GM19372 (cell line): Measurements from ENCODE around the gene SYNGR4.
A peak's percentile ranks its signal among the peaks of the same experiment; 100 is the strongest.

Source experiments
- ATAC-seq: cut with Tn5 transposase; IDR thresholded peaks from one replicate; pipeline ENCODE4 v1.9.1; 2021; ENCODE audit warnings: mild to moderate bottlenecking, low read depth, moderate library complexity; ENCODE audit not compliant: unreplicated experiment

SYNGR4 gene

DNA sequence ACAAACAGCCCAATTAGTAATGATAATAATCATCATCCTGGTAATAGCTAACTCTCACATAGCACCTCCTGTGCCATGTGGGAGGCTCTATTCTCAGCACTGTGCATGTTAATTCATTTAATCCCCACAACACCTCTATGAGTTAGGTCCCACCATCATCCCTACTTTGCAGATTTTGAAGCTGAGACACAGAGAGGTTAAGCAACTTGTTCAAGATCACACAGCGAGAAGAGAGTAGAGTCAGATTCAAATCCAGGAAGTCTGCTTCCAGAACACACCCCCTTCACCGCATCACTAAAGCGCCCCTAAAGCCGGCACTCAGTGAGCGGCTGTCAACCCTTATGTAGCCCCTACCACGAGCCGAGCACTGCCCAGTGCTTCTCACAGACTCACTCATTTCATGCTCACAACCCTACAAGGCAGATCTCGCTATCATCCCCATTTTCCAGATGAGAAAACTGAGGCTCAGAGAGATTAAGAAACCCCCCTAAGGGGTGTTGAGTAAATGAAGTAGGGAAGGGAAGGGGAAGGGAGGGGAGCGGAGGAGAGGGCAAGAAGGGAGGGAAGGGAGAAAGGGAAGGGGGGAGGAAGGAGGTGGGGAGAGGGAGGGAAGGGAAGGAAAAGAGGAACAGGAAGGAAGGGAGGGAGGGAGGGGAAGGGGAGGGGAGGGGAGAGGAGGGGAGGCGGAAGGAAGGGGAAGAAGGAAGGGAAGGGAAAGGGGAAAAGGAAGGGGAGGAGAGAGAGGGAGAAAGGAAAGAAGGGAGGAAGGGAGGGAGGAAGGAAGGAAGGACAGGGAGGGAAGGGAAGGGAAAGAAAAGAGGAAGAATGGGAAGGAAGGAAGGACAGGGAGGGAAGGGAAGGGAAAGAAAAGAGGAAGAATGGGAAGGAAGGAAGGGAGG is 22.4 kb upstream of the SYNGR4 start:
- no peak for ATAC-seq

- no peak for ATAC-seq
These were observed 21.8 kb upstream of the SYNGR4 start for GRCh38 chr19:48342414-48342738.

- ATAC-seq: no peak
These were observed 21.2 kb upstream of the SYNGR4 start for GRCh38 chr19:48342841-48343540.

DNA sequence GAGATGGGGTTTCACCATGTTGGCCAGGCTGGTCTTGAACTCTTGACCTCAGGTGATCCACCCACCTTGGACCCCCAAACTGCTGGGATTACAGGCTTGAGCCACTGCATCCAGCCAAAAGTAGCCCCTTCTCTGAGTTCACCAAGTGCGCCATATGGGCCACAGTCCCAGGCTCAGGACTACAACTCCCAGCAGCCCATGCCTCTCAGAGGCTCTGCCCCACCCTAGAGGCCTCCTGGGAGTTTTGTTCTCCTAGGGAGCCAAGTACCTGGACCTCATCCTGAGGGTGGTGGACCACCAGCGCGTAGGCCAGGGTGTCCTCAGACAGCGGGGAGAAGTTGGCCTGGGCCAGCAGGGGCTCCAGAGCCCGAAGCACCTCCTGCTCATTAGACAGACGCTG is 19.3 kb upstream of the SYNGR4 start:
- ATAC-seq: no peak

- ATAC-seq: no peak
These were observed 18.0 kb upstream of the SYNGR4 start for GRCh38 chr19:48346191-48346590.

DNA sequence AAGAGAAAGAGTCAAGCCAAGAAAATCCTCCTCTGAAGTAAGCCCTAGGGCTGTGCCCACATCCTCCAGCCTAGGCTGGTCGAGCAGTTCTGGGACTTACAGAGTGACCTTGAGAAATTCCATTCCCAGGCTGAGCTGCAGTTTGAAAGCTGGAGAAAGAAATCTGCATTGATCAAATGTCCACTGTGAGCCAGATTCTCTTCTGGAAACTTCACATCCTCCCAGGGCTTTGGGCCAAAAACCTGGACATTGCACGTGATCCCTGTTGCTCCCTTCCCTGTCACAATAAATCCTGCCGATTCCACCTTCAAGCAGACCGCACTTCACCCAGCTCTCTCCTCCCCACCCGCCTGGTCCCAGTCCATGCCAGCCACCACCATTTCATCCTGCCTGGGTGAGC is 16.1 kb upstream of the SYNGR4 start:
- no peak for ATAC-seq

DNA sequence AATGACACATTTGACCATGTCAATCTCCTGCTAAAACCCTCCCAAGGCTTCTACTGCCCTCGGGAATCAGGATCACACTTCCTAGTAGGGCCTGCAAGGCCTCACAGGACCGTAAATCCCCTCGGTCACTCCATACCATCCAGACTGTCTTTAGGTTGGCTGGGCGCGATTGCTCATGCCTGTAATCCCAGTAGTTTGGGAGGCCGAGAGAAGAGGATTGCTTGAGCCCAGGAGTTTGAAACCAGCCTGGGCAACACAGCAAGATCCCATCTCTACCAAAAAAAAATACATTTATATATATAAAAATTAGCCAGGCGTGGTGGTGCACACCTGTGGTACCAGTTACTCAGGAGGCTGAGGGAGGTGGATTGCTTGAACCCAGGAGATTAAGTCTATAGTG is 15.4 kb upstream of the SYNGR4 start:
- no peak for ATAC-seq

DNA sequence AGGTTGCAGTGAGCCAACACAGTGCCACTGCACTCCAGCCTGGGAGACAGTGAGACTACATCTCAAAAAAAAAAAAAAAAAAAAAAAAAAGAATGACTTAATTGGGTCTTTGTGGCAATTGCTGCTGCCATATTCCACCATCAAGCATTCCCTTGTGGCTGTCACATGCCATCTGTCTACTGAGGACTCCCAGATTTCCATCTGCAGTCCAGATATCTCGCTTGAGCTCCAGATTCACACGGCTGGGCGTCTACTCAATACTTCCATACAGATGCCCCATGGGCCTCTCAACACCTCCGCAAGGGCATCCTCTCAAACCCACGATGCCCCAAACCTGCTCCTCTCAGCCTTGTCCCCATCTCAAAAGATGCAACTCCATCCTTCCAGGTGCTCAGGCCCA is 13.3 kb upstream of the SYNGR4 start:
- ATAC-seq: no peak

DNA sequence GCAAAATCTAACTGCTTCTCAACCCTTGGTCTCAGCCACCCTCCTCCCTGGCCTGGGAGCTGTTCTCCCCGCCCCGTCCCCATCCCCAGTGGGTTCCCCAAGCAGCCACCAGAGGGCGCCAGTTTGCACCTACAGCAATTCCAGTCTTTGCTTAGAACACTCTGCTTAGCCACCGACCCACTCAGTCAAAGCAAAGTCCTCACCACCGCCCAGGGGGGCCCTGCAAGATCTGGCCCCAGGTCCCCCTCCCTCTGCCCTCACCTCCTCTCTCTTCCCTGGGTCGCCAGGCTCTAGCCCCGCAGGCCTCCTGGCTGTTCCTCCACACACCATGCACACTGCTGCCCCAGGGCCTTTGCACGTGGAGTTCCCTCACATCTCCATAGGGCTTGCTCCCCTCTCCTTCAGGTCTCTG is 12.8 kb upstream of the SYNGR4 start:
- no peak for ATAC-seq

DNA sequence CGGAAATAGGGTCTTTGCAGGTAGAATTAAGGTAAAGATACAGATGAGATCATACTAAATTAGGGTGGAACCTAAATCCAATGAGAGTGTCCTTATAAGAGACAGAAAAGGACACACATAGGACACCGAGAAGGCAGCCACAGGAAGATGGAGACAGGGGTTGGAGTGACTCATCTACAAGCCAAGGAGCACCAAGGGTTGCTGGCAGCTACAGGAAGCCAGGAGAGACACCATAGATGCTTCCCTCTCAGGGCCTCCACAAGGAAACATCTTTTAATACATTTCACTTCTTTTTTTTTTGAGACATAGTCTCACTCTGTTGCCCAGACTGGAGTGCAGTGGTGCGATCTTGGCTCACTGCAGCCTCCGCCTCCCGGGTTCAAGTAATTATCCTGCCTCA is 10.5 kb upstream of the SYNGR4 start:
- ATAC-seq: no peak

GRCh38 chr19:48354332-48354992 is 9.7 kb upstream of the SYNGR4 start:
- ATAC-seq: no peak

DNA sequence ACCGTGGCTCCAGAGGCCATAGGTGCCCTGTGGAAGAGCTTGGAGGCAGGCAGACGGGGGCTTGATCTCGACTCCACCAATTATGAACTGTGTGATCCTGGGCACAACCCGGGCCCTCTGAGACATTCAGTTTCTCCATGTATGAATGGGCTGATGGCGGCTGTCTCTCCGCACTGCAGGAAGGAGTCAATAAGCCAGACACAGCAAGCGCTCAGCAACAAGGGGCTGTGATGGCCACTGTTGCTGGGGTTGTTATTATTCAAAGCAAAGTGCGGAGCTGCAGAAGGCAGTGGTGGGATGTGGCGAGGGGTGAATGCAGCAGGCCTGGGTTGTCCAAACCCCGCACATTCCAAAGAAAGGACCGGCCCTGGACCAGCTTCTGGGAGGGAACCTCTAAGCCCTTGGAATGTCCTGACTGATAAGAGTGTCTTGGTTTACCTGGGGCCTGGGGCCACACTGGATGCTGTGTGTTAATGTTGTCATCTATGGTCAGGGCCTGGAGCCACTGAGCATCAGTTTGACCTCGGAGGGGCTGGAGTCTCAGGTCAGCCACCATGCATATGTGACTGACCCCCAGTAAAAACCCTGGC is 8.7 kb upstream of the SYNGR4 start:
- no peak for ATAC-seq

GRCh38 chr19:48359123-48359522 is 5.0 kb upstream of the SYNGR4 start:
- no peak for ATAC-seq

- no peak for ATAC-seq
These were observed 2.3 kb upstream of the SYNGR4 start for GRCh38 chr19:48361912-48362311.

DNA sequence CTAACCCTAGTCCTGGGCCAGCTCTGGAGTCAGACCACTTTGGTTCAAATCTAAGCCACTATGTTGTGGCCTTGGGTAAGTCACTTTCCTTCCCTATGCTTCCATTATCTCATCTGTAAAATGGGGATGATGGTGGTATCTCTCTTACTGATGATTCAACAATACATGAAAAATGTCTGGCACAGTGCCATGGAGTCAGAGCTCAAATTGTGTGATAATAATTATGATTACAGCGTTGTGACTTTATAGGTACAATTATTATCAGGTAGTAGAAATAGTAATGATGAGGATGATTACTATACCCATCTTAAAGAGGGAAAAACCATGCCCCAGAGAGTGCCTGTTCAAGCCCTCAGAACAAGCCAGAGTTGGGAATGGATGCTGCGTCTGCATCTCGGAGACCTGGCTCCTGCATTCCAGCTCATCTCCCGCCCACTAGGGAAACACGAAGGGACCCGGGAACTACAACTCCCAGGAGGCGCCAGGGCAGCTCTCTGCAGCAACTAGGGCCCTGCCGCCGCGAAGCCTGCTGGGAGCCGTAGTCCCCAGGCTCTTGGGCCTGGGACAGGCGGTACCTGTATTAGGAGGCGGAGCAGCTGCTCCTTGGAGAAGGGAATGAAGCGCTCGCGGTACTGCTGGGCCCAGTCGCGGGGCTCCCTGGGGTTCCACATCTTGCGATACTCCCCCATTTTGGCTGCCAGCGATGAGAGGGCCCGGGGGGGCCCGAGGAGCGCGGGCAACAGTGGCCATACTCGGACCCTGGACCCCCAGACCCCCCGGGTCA is 1.3 kb upstream of the SYNGR4 start:
- ATAC-seq: no peak

DNA sequence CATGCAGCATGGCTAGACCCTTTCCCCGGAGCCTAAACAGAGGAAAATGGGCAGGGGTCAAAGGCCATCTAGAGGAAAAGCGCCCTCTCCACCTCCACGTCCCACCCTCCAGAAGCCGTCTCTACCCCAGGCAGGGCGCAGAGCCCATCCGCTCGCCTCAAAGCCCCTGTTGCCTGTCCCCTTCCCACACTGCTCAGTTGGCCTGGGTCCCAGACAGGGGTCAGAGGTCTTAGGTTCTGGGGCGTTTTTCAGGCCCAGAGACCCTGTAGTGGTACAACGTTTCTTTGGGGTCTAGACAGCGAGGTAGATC is 712 bp upstream of the SYNGR4 start:
- peak; percentile 1 for ATAC-seq

- no peak for ATAC-seq
These were observed 606 bp downstream of the SYNGR4 start for GRCh38 chr19:48364598-48365348.

DNA sequence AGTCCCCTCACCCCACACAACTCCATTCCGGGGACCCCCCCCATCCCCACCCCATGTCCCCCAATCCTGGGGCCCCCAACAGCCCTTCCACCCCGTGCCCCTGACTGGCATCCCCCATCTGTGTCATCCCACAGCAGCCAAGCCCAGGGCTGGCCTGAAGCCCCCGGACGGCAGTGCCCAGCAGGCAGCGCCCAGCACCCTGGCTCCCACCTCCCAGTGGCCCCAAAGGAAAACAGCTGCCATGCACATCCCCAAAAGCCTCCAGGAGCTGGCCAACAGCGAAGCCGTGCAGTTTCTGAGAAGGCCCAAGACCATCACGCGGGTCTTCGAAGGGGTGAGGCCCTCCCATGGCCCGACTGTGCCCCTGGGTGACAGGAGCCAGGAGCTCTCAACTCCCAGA is 1.4 kb downstream of the SYNGR4 start:
- no peak for ATAC-seq

GRCh38 chr19:48367855-48368254 is 3.7 kb downstream of the SYNGR4 start:
- no peak for ATAC-seq

DNA sequence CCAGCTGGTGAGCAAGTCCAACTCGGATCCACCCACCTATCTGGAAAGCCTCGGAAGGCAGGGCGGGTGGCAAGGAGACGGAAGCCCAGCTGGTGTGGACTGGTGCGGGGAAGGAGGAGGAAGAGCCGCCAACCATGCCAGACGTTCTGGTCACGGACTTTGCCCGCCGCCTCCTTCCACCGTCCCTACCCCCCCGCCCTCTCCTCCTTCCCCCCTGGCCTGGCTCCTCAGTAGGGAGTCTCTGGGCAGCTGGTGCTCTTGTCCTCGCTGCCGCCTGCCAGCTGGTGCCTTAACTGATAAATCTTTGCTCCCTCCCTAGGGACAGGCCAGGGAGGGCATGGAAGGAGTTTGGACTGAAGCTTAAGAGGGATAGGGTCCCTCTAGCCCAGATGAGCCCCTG is 4.8 kb downstream of the SYNGR4 start:
- no peak for ATAC-seq
